ENCODE measurements around the gene TEX13D.
"Not testable (repeated sequence)": the region's sequence is repeated elsewhere in the genome, so short reads cannot be mapped to it uniquely, and the experiment has no call there.

DNA sequence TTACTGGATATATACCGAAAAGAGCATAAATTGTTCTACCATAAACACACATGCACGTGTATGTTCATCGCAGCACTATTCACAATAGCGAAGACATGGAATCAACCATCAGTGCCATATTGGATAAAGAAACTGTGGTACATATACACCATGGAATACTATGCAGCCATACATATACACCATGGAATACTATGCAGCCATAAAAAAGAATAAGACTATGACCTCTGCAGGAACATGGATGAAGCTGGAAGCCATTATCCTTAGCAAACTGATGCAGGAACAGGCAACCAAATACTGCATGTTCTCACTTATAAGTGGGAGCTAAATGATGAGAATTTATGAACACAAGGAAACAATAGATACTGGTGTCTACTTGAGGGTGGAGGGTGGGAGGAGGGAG, 33.1 kb upstream of the TEX13D start:
- TF ChIP-seq, protein P1, sequence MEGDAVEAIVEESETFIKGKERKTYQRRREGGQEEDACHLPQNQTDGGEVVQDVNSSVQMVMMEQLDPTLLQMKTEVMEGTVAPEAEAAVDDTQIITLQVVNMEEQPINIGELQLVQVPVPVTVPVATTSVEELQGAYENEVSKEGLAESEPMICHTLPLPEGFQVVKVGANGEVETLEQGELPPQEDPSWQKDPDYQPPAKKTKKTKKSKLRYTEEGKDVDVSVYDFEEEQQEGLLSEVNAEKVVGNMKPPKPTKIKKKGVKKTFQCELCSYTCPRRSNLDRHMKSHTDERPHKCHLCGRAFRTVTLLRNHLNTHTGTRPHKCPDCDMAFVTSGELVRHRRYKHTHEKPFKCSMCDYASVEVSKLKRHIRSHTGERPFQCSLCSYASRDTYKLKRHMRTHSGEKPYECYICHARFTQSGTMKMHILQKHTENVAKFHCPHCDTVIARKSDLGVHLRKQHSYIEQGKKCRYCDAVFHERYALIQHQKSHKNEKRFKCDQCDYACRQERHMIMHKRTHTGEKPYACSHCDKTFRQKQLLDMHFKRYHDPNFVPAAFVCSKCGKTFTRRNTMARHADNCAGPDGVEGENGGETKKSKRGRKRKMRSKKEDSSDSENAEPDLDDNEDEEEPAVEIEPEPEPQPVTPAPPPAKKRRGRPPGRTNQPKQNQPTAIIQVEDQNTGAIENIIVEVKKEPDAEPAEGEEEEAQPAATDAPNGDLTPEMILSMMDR (conservative IDR thresholded peaks at IDR 0.05; ENCODE audit: low read depth, low read length), result not testable (repeated sequence)
- not testable (repeated sequence) for TF ChIP-seq EZH2phosphoT487 (IDR thresholded peaks at IDR 0.05; ENCODE audit: borderline replicate concordance, low read length); EZH2 (IDR thresholded peaks at IDR 0.05; ENCODE audit: low read length, unreplicated experiment)

Data from PC-3 (cell line).